Measurements from ENCODE around the gene SDHAF3. TPM values are rescaled to one million over a fixed set of nuclear protein-coding genes. Genes with fewer than 3 reads are reported as not detected.
"Not testable (repeated sequence)": the region's sequence is repeated elsewhere in the genome, so short reads cannot be mapped to it uniquely, and the experiment has no call there.

SDHAF3 gene
- total RNA-seq, 4 donors from 2014 or later = 5.6 to 14.7 (median 12.4) TPM

GRCh38 chr7:97145068-97145467 lies 27.6 kb downstream of the SDHAF3 start:
- Histone ChIP-seq H3K27ac (no peak overlapping the region), H3K4me3 (no peak overlapping the region), H3K9me3 (no peaks in the 10 kb centered on the region), H3K4me1 (no peaks in the 10 kb centered on the region), H3K27me3 (no peaks in the 10 kb centered on the region), H3K36me3 (no peaks in the 10 kb centered on the region)
- no peak for DNase-seq
- TF ChIP-seq CTCF (IDR thresholded peaks at IDR 0.05) (peak in 3 of 4 experiments; percentile 25 to 31 (median 26)), POLR2A (IDR thresholded peaks at IDR 0.05) (no peak)
- intact Hi-C loops (cut with DNase I; ENCODE audit: low total_unique reads) = no loop called here

GRCh38 chr7:97149843-97150242 lies 32.3 kb downstream of the SDHAF3 start:
- intact Hi-C loops (cut with DNase I; ENCODE audit: low total_unique reads) = no loop called here
- H3K27me3 ChIP-seq = no peaks in the 10 kb centered on the region
- H3K4me3 ChIP-seq = no peak overlapping the region
- H3K4me1 ChIP-seq = no peaks in the 10 kb centered on the region
- no peak overlapping the region for H3K27ac ChIP-seq
- no peaks in the 10 kb centered on the region for H3K36me3 ChIP-seq
- no peaks in the 10 kb centered on the region for H3K9me3 ChIP-seq
- TF ChIP-seq CTCF (IDR thresholded peaks at IDR 0.05) = no peak
- no peak for TF ChIP-seq POLR2A (IDR thresholded peaks at IDR 0.05)
- no peak for DNase-seq

GRCh38 chr7:97155897-97156418 lies 38.5 kb downstream of the SDHAF3 start:
- TF ChIP-seq POLR2A (IDR thresholded peaks at IDR 0.05) (no peak), CTCF (IDR thresholded peaks at IDR 0.05) (no peak)
- no peaks in the 10 kb centered on the region for H3K9me3 ChIP-seq
- H3K27ac ChIP-seq = no peak overlapping the region
- no peaks in the 10 kb centered on the region for H3K36me3 ChIP-seq
- intact Hi-C loops (cut with DNase I; ENCODE audit: low total_unique reads) = no loop called here
- no peak for DNase-seq
- H3K4me1 ChIP-seq = no peaks in the 10 kb centered on the region
- no peak overlapping the region for H3K4me3 ChIP-seq
- H3K27me3 ChIP-seq = no peaks in the 10 kb centered on the region

GRCh38 chr7:97159984-97160383 lies 42.5 kb downstream of the SDHAF3 start:
- H3K27ac ChIP-seq; intact Hi-C loops (cut with DNase I; ENCODE audit: low total_unique reads); H3K4me1 ChIP-seq; H3K27me3 ChIP-seq; H3K36me3 ChIP-seq; H3K4me3 ChIP-seq; H3K9me3 ChIP-seq; DNase-seq: not testable (repeated sequence)

- intact Hi-C loops (cut with DNase I; ENCODE audit: low total_unique reads); H3K9me3 ChIP-seq; H3K4me3 ChIP-seq; H3K36me3 ChIP-seq; H3K27me3 ChIP-seq; H3K4me1 ChIP-seq; DNase-seq; H3K27ac ChIP-seq: not testable (repeated sequence)
Measured at GRCh38 chr7:97161609-97162008, 44.1 kb downstream of the SDHAF3 start.

- Histone ChIP-seq H3K4me1 (no peaks in the 10 kb centered on the region), H3K4me3 (no peak overlapping the region), H3K27ac (no peak overlapping the region), H3K9me3 (no peaks in the 10 kb centered on the region), H3K36me3 (no peaks in the 10 kb centered on the region), H3K27me3 (no peaks in the 10 kb centered on the region)
- TF ChIP-seq CTCF (IDR thresholded peaks at IDR 0.05) (no peak), POLR2A (IDR thresholded peaks at IDR 0.05) (no peak)
- DNase-seq = no peak
- intact Hi-C loops (cut with DNase I; ENCODE audit: low total_unique reads) = no loop called here
Measured at GRCh38 chr7:97166308-97166707, 48.8 kb downstream of the SDHAF3 start.
